GM19395 (cell line): ENCODE results near the gene XIRP2.

Source experiments
- ATAC-seq: cut with Tn5 transposase; IDR thresholded peaks from one replicate; pipeline ENCODE4 v1.9.1; 2021; ENCODE audit warnings: mild to moderate bottlenecking, moderate library complexity; ENCODE audit not compliant: unreplicated experiment

Gene XIRP2

GRCh38 chr2:167275046-167275445, 386.8 kb downstream of the XIRP2 start:
- no peak for ATAC-seq

DNA sequence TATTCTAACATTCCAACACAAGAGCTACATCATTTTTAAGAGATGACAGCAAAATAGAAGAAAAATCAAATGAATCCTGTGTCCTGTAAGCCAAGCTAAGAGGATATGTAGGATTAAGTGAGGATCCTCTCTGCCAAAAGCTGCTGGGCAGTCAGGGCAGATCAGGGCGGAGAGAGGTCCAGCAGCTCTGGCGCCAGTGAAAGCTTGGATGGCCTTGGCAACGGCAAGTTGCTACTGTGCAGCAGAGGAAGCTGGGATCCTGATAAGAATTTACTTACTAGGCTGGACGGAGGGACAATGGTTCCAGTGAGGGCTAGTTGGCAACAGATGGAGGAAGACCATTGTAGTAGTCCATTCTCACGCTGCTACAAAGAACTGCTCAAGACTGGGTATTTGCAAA, 391.5 kb downstream of the XIRP2 start:
- ATAC-seq = no peak

DNA sequence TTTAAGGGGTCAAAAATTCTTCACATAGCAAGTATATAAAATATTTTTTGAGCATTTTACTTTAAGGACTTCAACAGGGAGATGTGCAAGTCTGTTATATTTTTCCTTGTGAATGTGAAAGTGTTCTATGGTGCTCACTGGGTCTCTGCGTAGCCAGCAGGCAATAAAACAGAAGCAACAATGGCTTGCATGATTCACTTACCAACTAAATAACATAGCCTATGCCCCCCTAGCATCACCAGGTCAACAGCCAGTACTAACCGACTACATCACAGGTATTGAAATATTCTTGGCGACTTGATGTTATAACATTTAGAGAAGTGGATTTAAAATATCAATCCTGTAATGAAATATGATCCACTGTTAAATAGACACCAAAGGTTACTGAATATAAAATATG, 398.9 kb downstream of the XIRP2 start:
- no peak for ATAC-seq

- ATAC-seq = no peak
These were observed 401.6 kb downstream of the XIRP2 start for GRCh38 chr2:167289651-167290410.

DNA sequence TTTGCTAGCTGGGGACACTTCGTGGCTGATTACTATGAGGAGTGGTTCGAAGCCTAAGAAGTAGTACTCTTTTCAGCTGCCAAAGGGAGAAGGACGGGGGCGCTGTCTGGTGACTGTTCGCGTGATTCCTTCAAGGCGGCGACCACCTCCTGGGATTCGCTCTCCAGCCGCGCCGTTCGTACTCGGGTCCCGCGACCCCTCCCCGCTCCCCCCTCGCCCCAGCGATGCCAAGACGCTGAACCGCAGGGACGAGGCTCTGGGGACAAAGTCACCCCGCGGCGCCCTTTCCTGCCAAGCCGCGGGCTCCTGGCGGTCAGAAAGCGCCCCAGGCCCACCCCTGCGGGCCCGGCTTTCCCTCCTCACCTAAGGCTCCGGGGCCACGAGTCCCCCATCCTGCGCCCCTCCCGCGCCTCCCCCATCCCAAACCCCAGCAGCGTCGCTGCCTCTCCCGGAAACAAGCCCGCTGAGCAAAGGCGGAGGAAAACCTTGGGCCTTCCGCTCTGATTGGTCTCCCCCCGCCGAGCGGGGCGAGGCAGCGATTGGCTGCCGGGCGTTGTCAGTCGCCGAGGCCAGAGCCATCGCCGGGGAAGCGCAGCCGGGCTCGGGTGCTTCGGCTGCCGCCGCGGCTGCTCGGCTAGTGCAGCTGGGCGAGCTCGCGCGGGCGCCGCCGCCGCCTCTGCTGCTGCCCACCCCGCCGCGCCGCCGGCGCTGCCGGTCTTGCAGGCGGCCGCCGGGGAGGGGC, 404.3 kb downstream of the XIRP2 start, which contains the start of gene B3GALT1:
TSS of gene B3GALT1 (plus strand) at position 572 of the 742 bp plus-strand sequence.
- peak; percentile 99 for ATAC-seq

- peak; percentile 47 for ATAC-seq
These were observed 405.0 kb downstream of the XIRP2 start for GRCh38 chr2:167293172-167293781.

- ATAC-seq = no peak
These were observed 405.9 kb downstream of the XIRP2 start for GRCh38 chr2:167293943-167294775.

DNA sequence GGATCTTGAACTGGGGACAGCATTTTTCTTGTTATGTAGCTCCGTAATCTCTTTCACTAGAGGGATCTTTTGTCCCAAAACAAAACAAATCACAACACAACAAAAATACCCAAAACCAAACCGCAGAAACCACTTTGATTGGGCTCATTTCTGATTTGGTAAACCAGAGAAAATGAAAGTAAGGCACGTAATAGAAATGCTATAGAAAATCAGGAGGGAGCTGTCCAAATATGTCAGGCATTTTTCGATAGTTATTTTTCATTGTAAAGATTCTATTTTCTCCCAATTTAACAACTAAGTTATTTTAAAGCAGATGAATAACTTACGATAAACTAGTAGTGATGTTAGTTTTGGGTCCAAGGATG, 406.5 kb downstream of the XIRP2 start:
- no peak for ATAC-seq

GRCh38 chr2:167297292-167297691, 409.0 kb downstream of the XIRP2 start:
- ATAC-seq = no peak

DNA sequence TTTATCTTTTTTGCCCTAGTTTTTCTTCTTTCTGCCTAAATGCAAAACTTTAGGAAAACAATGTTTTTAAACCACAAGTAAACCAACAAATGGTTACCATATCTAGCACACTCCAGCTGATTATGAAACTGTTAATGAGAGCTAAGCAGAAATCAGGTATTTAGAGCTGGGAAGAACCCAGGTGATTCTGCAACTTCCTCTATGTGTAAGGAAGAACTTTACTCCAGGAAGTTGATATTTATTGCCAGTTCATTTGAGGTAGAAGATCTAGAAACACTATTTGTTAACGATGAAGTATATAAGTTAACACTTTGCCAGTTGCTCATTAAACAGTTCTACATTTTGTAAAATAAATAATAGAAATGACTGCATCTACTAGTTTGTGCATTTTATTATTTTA, 409.7 kb downstream of the XIRP2 start:
- no peak for ATAC-seq
